22Rv1 (cell line): ENCODE results near the gene MTHFD1.

Experiments
- CTCF ChIP-seq: fragments of 450-650 bp; IDR thresholded peaks from 2 replicates; pipeline ENCODE4 v1.5.1; 2017; ENCODE audit warnings: mild to moderate bottlenecking
- ZFX ChIP-seq: fragments of 450-650 bp; IDR thresholded peaks from 2 replicates; pipeline ENCODE4 v1.6.1; 2017; ENCODE audit warnings: antibody characterized with exemption, borderline replicate concordance

GRCh38 chr14:64504310-64504896 lies 116.2 kb downstream of the MTHFD1 start, which contains the start of gene ZBTB1:
- TF ChIP-seq CTCF (no peak), ZFX (no peak)
